Left ventricle myocardium superior (tissue), 1 donor: Measurements from ENCODE around the gene KRTAP9-7. TPM values are rescaled to one million over a fixed set of nuclear protein-coding genes. Genes with fewer than 3 reads are reported as not detected.
"Not testable (repeated sequence)": the region's sequence is repeated elsewhere in the genome, so short reads cannot be mapped to it uniquely, and the experiment has no call there.

ENCODE experiments used
- ATAC-seq: fragments of 200-7000 bp; cut with Tn5 transposase; one replicate; pipeline ENCODE4 v1.9.1; 2020; ENCODE audit warnings: mild to moderate bottlenecking, moderate library complexity
- DNase-seq: peaks from one replicate; pipeline ENCODE4 v3.0.0-alpha.2; 2020
- intact Hi-C: fragments of 100-400 bp; cut with micrococcal nuclease; formaldehyde crosslinking; loops from one replicate; pipeline ENCODE4 v1.11.0; 2022
- total RNA-seq: library from RNA; stranded (reverse); fragmentation: NEBNext Ultra II Directional; extraction: Animal tissue kit (Norgen Biotek cat#: 25700); gene quantifications from one replicate; pipeline ENCODE4 v1.2.1, GENCODE V29; 2021
- donor health status: DM: no; HTN: yes; CAD: no; lungs with severe emphysema.

Gene KRTAP9-7
- total RNA-seq, 1 donor from 2014 or later: not detected

GRCh38 chr17:41265078-41265477 lies 10.4 kb upstream of the KRTAP9-7 start, which contains the start of gene KRTAP9-6:
TSS of gene KRTAP9-6 (plus strand) at chr17:41265378. CDS start at chr17:41265378, 0 bp downstream.
- intact Hi-C loops: no loop called here
- no peak for DNase-seq
- ATAC-seq: no peak

DNA sequence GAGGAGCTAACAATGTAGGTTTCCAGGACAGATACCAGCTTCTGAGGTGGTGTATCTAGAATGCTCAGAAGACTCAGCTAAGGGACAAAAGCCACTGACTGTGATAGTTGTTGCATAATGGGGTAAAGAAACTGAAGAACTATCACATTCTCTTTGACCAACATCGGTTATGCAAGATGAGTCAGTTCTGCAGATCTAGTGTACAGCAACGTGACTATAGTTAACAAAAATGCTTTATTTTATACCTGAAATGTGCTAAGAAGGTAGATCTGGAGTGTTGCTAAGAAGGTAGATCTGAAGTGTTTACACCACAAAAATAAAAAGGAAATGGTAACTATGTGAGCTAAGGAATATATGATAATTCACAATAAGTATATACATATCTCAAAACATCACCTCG lies 7.8 kb upstream of the KRTAP9-7 start:
- ATAC-seq (no peak), DNase-seq (no peak)
- intact Hi-C loops: no loop called here

- ATAC-seq, intact Hi-C loops, DNase-seq: not testable (repeated sequence)
Measured at GRCh38 chr17:41271323-41271722, 4.2 kb upstream of the KRTAP9-7 start.

DNA sequence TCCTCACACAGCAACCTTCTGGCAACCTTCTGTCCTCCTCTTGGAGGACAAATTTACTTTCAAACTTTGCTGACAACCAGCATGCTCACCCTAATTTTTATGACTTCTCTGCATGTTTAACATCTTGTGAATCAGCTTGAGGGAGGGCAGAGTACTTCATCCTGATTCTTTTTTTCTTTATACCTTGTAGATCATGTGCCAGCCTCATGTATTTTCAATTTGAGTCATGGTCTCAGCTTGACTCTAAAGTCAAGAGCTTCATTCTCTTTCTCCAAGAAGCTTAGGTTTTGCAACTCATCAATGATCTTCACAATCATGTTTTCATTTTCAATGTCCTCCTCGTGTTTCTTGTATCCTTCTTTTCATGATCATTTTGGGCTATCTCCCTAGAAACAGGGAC lies 3.6 kb upstream of the KRTAP9-7 start:
- ATAC-seq (no peak), DNase-seq (no peak)
- intact Hi-C loops: no loop called here

DNA sequence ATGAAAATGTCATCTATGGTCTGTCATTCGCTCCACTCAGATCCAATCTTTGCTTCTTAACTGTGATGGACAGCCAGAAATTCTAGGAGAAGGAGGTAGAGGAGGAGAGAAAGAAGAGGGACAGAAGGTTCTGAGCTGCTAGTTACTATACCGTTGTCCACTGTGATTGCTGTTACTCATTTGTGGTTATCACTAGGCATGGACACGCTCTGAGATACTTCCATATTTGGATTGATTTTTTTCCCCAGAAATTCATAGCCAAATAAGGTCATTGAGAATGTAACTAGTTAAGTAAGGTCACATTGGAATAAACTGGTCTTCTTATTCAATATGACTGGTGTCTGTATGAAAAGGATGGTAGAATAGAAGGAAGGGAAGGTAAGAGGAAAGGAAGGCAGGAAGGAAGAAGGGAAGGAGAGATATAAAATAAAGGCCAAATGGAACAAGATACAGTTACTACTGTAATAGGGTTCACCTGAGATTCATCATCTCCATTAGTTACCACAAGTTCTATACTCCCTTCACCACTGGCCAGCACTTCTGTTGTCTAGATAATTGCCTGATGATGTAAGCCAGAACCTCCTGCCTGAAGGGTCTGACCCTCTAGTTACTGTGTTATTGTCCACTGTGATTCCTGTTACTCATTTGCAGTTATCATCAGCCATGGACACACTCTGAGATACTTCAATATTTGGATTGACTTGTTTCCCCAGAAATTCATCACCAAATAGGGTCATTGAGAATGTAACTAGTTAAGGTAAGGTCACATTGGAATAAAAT lies 2.9 kb downstream of the KRTAP9-7 start:
- intact Hi-C loops: no loop called here
- ATAC-seq (no peak), DNase-seq (no peak)

- intact Hi-C loops: no loop called here
- no peak for ATAC-seq
- DNase-seq: no peak
Measured at GRCh38 chr17:41284043-41284442, 8.5 kb downstream of the KRTAP9-7 start.

DNA sequence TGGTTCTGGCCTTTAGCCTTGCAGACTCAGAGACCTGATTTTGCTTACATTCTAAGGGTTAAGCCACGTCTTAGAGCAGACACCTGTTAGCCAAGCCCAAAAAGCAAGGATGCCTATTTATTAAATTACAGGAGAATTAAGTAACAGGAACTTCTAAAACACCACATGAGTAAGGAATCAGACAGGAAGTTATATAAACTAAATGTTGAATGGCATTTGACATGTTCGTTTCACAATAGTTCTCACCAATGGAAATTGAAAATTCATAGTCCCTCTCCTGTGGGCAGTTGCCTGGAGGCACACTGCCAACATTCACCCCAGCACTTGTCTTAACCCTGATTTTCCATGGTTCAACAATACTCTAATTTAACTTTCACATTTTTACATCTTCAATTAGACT lies 9.0 kb downstream of the KRTAP9-7 start:
- no peak for DNase-seq
- intact Hi-C loops: no loop called here
- ATAC-seq: no peak

DNA sequence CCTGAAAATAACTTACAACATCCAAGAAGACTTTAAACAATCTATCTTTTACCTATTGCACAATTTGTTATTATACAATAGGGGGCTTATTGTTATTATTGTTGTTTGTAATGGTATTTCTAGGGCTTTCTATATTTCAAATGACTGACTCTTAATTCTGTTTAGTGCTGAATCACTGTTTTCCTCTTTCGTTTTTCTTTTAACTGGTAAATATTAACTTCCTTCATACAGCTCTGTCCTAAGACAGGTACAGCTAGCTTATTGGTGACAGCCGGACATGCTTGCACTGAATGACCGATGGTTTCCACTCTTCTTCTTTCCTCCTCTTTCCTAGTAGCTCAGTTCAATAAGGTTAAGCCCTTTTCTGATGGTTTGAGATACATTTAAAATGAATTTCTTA lies 11.6 kb downstream of the KRTAP9-7 start:
- no peak for DNase-seq
- intact Hi-C loops: no loop called here
- ATAC-seq: no peak

DNA sequence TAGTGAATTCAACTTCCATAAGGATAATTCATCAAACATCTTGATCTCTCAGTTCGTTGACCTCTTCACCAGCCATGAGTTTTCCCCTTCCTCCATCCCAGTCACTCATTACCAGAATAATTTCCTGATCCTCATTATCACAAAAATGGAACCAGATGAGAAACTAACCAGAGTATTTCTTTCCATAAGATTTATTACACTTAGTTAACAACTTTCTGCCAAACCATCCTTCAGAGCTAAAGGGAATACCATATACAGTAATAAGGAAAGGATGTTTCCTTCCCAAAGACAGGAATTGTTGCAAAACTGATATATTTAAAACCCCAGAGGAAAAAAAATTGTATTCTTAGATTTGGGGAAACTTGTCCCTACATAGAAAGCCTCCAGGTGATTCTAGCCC lies 18.5 kb downstream of the KRTAP9-7 start:
- no peak for ATAC-seq
- intact Hi-C loops: no loop called here
- no peak for DNase-seq

- ATAC-seq (no peak), DNase-seq (no peak)
- intact Hi-C loops: no loop called here
Measured at GRCh38 chr17:41296846-41297245, 21.3 kb downstream of the KRTAP9-7 start.

DNA sequence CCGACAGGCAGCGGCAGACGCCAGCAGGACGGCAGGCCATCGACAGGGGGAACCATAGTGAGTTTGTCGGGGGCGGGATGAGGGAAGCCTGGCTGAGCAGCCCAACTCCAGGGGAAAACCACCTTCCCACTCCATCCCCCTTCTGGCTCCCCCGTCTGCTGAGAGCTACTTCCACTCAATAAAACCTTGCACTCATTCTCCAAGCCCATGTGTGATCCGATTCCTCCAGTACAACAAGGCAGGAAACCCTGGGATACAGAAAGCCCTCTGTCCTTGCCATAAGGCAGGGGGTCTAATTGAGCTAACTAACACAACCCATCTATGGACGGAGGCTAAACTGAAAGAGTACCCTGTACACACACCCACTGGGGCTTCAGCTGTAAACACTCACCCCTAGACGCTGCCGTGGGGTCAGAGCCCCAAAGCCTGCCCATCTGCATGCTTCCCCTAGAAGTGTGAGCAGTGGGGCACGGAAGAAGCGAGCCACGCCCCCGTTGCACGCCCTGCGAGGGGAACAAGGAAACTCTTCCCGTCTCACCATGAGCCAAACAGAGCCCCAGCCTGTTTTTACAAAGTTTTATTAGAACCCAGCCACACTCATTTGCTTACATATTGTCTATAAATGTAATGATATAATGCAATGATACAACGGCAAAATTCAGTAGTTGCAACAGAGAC lies 23.1 kb downstream of the KRTAP9-7 start:
- DNase-seq: no peak
- intact Hi-C loops: no loop called here
- ATAC-seq: no peak

GRCh38 chr17:41301204-41301790 lies 25.8 kb downstream of the KRTAP9-7 start:
- no peak for DNase-seq
- ATAC-seq: no peak
- intact Hi-C loops: no loop called here

GRCh38 chr17:41301916-41302901 lies 26.7 kb downstream of the KRTAP9-7 start, which contains the start of gene KRTAP29-1:
TSS of gene KRTAP29-1 (minus strand) at chr17:41302851. CDS start at chr17:41302851, 0 bp downstream.
- ATAC-seq (peak; percentile 97), DNase-seq (peak; percentile 69)
- intact Hi-C loops: no loop called here

DNA sequence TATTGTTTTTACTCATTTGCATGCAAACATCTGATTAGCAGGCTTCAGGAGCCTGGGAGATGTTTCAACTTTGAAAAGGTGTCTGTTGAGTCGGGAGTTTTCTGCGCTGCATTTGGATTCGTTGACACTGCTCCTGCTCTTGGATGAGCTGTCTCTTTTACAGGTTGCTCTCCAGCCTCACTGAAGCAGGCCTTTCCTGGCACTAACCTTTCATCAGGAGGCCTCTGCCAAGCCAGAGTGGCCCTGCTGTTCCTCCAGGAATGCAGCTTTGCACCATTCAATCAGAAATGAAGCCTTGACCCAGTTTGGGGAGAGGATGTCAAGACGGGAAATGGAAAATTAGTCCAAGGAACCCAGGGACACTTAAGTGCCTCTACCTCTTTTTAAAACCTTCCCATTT lies 27.5 kb downstream of the KRTAP9-7 start:
- no peak for ATAC-seq
- intact Hi-C loops: no loop called here
- DNase-seq: no peak

DNA sequence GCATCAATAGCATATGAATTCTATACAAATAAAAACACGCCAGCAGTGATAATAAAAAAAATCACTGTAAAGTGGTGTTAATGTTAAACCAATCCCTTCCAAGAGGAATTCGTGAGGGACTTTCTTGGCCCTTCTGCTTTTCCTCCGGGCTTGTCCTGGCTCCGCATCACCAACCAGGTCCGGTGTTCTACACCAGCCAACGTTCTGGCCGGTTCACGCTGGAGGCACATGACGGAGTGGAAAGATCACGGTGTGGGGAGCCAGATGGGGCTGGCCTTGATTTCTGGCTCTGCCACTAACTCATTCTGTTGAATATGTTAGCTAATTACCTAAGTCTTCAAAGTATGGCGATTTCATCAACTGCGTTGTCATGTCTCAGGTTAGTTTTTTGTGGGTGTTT lies 28.6 kb downstream of the KRTAP9-7 start:
- no peak for DNase-seq
- ATAC-seq: no peak
- intact Hi-C loops: no loop called here

- DNase-seq: no peak
- intact Hi-C loops: no loop called here
- no peak for ATAC-seq
Measured at GRCh38 chr17:41307647-41308046, 32.1 kb downstream of the KRTAP9-7 start.

GRCh38 chr17:41308251-41308917 lies 32.9 kb downstream of the KRTAP9-7 start:
- ATAC-seq (peak; percentile 99), DNase-seq (peak; percentile 71)
- intact Hi-C loops: no loop called here

DNA sequence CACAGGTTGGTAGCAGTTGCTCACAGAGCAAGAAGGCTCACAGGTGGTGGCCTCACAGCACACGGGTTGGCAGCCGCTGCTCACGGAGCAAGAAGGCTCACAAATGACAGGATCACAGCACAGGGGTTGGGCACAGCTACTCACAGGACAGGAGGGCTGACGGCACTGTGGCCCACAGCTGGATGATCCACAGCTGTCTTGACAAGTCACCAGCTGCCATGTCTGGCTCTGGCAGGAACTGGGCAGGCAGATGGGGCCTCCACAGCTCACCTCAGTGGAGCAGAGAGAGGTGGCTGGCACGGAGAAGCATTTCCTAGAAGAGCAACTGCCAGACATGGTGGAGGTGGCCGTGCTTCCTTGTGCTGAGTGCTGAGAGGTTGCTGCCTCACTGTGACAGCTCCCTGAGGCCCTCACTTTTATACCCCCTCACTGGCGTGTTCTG lies 33.4 kb downstream of the KRTAP9-7 start, which contains the start of gene KRTAP16-1:
Gene KRTAP16-1, minus strand, starts transcription at position 392 of the 442 bp plus-strand sequence. Its CDS starts 56 bp downstream, at position 336.
- no peak for DNase-seq
- ATAC-seq: no peak
- intact Hi-C loops: no loop called here
